ENCODE results near the gene TMEM37. TPM values are rescaled to one million over a fixed set of nuclear protein-coding genes. Genes with fewer than 3 reads are reported as not detected.

TMEM37 gene
- total RNA-seq, 2 donors from 2014 or later: 12.0 to 16.2 TPM

DNA sequence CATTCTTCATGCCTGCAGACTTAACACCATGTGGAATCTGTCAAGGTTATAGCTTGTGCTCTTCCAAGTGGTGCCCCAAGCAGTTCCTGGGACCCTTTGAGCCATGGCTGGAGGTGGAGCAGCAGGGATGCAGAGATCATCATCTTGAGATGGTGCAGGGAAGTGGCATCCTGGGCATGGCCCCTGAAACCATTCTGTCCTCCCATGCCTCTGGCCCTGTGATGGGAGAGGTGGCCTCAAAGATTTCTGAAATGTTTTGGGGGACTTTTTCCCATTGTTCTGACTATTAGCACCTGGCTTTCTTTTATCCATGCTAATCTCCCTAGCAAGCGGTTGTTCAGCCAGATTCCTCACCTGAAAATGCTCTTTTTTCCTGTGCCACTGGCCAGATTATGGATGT is 10.3 kb upstream of the TMEM37 start:
- Mint-ChIP-seq H3K9me3 (peaks cover 31% of the 10 kb centered on the region), H3K4me3 (no peak overlapping the region), H3K27me3 (ENCODE audit: insufficient read depth) (no peaks in the 10 kb centered on the region), H3K36me3 (ENCODE audit: low read depth) (peaks cover 13% of the 10 kb centered on the region), H3K4me1 (peaks cover 13% of the 10 kb centered on the region), H3K27ac (no peak overlapping the region)
- no peaks in the 10 kb centered on the region for H3K27me3 ChIP-seq (ENCODE audit: control insufficient read depth, insufficient read depth, low read length, poor library complexity, severe bottlenecking)
- H3K4me3 ChIP-seq (ENCODE audit: low read length): peak overlapping the region; percentile 55
- no peak for DNase-seq
- 92 to 100% methylated on average over 1 of the region's 1 CpG for WGBS, 2 experiments (ENCODE audit: insufficient coverage in 1 of 2, insufficient read length in 1 of 2)
- H3K9ac ChIP-seq (ENCODE audit: extremely low read depth, low read length, poor library complexity, severe bottlenecking): no peak overlapping the region
- no peak overlapping the region for H3K27ac ChIP-seq (ENCODE audit: low read depth, low read length)
- H3K4me1 ChIP-seq (ENCODE audit: control insufficient read depth, insufficient read depth, low read length): peaks cover 3% of the 10 kb centered on the region
- TF ChIP-seq, protein P1, sequence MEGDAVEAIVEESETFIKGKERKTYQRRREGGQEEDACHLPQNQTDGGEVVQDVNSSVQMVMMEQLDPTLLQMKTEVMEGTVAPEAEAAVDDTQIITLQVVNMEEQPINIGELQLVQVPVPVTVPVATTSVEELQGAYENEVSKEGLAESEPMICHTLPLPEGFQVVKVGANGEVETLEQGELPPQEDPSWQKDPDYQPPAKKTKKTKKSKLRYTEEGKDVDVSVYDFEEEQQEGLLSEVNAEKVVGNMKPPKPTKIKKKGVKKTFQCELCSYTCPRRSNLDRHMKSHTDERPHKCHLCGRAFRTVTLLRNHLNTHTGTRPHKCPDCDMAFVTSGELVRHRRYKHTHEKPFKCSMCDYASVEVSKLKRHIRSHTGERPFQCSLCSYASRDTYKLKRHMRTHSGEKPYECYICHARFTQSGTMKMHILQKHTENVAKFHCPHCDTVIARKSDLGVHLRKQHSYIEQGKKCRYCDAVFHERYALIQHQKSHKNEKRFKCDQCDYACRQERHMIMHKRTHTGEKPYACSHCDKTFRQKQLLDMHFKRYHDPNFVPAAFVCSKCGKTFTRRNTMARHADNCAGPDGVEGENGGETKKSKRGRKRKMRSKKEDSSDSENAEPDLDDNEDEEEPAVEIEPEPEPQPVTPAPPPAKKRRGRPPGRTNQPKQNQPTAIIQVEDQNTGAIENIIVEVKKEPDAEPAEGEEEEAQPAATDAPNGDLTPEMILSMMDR (conservative IDR thresholded peaks at IDR 0.05): no peak
- peaks cover 53% of the 10 kb centered on the region for H3K9me3 ChIP-seq (ENCODE audit: control insufficient read depth, low read length)
- no peaks in the 10 kb centered on the region for H3K36me3 ChIP-seq (ENCODE audit: control insufficient read depth, insufficient read depth, low read length)

DNA sequence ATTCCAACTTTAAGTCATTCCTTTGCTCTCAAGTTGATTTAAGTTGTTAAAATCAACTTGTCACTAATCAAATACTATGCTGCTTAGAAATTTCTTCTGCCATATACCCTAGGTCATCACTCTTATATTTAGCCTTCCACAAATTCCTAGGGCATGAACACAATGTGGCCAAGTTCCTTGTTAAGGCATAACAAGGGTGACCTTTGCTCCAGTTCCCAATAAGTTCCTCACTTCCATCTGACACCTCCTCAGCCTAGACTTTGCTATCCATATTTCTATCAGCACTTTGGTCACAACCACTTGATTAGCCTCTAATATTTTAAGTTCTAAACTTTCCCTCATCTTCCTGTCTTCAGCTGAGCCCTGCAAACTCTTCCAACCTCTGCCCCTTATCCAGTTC is 9.9 kb upstream of the TMEM37 start:
- Mint-ChIP-seq H3K27ac (no peak overlapping the region), H3K36me3 (ENCODE audit: low read depth) (peaks cover 13% of the 10 kb centered on the region), H3K9me3 (peaks cover 31% of the 10 kb centered on the region), H3K4me1 (peaks cover 18% of the 10 kb centered on the region), H3K27me3 (ENCODE audit: insufficient read depth) (no peaks in the 10 kb centered on the region), H3K4me3 (no peak overlapping the region)
- H3K27me3 ChIP-seq (ENCODE audit: control insufficient read depth, insufficient read depth, low read length, poor library complexity, severe bottlenecking): no peaks in the 10 kb centered on the region
- no peak overlapping the region for H3K27ac ChIP-seq (ENCODE audit: low read depth, low read length)
- H3K36me3 ChIP-seq (ENCODE audit: control insufficient read depth, insufficient read depth, low read length): no peaks in the 10 kb centered on the region
- peaks cover 3% of the 10 kb centered on the region for H3K4me1 ChIP-seq (ENCODE audit: control insufficient read depth, insufficient read depth, low read length)
- no peak overlapping the region for H3K9ac ChIP-seq (ENCODE audit: extremely low read depth, low read length, poor library complexity, severe bottlenecking)
- peaks cover 53% of the 10 kb centered on the region for H3K9me3 ChIP-seq (ENCODE audit: control insufficient read depth, low read length)
- TF ChIP-seq, protein P1 (conservative IDR thresholded peaks at IDR 0.05): no peak
- H3K4me3 ChIP-seq (ENCODE audit: low read length): peak overlapping the region; percentile 55
- no peak for DNase-seq

DNA sequence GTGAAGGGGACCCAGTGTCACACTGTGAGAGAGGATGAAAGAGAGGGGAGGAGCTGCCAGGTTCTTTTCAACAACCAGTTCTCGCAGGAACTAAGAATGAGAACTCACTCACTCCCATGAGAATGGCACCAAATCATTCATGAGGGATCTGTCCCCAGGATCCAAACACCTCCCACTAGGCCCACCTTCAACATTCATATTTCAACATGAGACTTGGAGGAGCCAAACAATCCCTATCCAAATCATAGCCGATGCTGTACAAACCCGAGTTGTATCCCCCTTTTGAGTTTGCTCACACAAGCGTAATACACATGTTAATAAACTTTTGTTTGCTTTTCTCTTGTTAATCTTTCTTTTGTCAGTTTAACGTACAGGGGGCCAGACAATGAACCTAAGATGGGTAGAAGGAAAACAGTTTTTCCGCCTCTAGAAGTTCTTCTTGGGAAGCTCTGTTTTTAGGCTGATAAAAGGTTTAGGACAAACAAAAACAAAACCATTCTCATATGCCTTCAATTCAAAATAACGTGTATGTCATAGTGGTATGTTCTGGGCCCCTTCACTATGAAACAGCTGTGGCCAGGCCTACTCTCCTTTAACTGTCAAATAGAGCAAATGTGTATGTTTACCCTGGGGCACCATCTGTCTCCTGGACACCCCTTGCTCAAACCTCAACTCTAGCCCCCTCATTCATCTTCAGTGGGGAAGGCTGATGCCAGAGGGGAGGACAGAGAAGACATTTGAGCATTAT is 9.1 kb upstream of the TMEM37 start:
- H3K27ac Mint-ChIP-seq: no peak overlapping the region
- TF ChIP-seq, protein P1 (conservative IDR thresholded peaks at IDR 0.05): no peak
- H3K4me1 Mint-ChIP-seq: peaks cover 24% of the 10 kb centered on the region
- Histone ChIP-seq H3K36me3 (ENCODE audit: control insufficient read depth, insufficient read depth, low read length) (no peaks in the 10 kb centered on the region), H3K9me3 (ENCODE audit: control insufficient read depth, low read length) (peaks cover 53% of the 10 kb centered on the region), H3K4me3 (ENCODE audit: low read length) (peak overlapping the region; percentile 55), H3K27ac (ENCODE audit: low read depth, low read length) (no peak overlapping the region), H3K4me1 (ENCODE audit: control insufficient read depth, insufficient read depth, low read length) (peaks cover 3% of the 10 kb centered on the region), H3K27me3 (ENCODE audit: control insufficient read depth, insufficient read depth, low read length, poor library complexity, severe bottlenecking) (no peaks in the 10 kb centered on the region), H3K9ac (ENCODE audit: extremely low read depth, low read length, poor library complexity, severe bottlenecking) (no peak overlapping the region)
- H3K36me3 Mint-ChIP-seq (ENCODE audit: low read depth): peaks cover 13% of the 10 kb centered on the region
- DNase-seq: no peak
- H3K4me3 Mint-ChIP-seq: no peak overlapping the region
- H3K27me3 Mint-ChIP-seq (ENCODE audit: insufficient read depth): no peaks in the 10 kb centered on the region
- WGBS, 2 experiments (ENCODE audit: insufficient coverage in 1 of 2, insufficient read length in 1 of 2): 89 to 97% methylated on average over 4 to 7 of the region's 7 CpGs
- H3K9me3 Mint-ChIP-seq: peaks cover 31% of the 10 kb centered on the region

All from endodermal cell (in vitro differentiated cells).